ENCODE measurements around the gene PLXND1.

PLXND1 gene

GRCh38 chr3:129577925-129578786 lies 28.3 kb downstream of the PLXND1 start:
- Histone ChIP-seq H3K4me3 (replicated peaks; ENCODE audit: insufficient read depth, low read length) (peak overlapping the region; percentile 11), H3K27ac (replicated peaks) (peak overlapping the region; percentile 95), H3K27me3 (ENCODE audit: insufficient read depth, poor library complexity, severe bottlenecking) (no peaks in the 10 kb centered on the region)
- peak; percentile 77; the same call in 1 of the 2 replicates for TF ChIP-seq POLR2AphosphoS5 (IDR thresholded peaks at IDR 0.05; ENCODE audit: low read depth)
- TF ChIP-seq CTCF (IDR thresholded peaks at IDR 0.05; ENCODE audit: insufficient read depth, low read length) = no peak
- TF ChIP-seq REST (IDR thresholded peaks at IDR 0.05; ENCODE audit: insufficient replicate concordance, low read depth) = no peak
- peak; percentile 99 for TF ChIP-seq SPI1 (IDR thresholded peaks at IDR 0.05; ENCODE audit: borderline replicate concordance, low read depth)
- TF ChIP-seq GABPA (IDR thresholded peaks at IDR 0.05; ENCODE audit: low read depth) = no peak
- DNase-seq (ENCODE audit: low read depth in 1 of 2, low spot score in 1 of 2) = peak; percentile 80 to 92

GRCh38 chr3:129577366-129577765 lies 29.1 kb downstream of the PLXND1 start:
- Histone ChIP-seq H3K27ac (replicated peaks) (peak overlapping the region; percentile 95), H3K27me3 (ENCODE audit: insufficient read depth, poor library complexity, severe bottlenecking) (no peaks in the 10 kb centered on the region), H3K4me3 (replicated peaks; ENCODE audit: insufficient read depth, low read length) (peak overlapping the region; percentile 11; the same call in 1 of the 2 replicates)
- TF ChIP-seq REST (IDR thresholded peaks at IDR 0.05; ENCODE audit: insufficient replicate concordance, low read depth) (no peak), CTCF (IDR thresholded peaks at IDR 0.05; ENCODE audit: insufficient read depth, low read length) (no peak), POLR2AphosphoS5 (IDR thresholded peaks at IDR 0.05; ENCODE audit: low read depth) (no peak), GABPA (IDR thresholded peaks at IDR 0.05; ENCODE audit: low read depth) (no peak)
- DNase-seq (ENCODE audit: low read depth in 1 of 2, low spot score in 1 of 2) = peak; percentile 56 to 63

GRCh38 chr3:129576514-129577352 lies 29.7 kb downstream of the PLXND1 start:
- H3K27ac ChIP-seq (replicated peaks) = peak overlapping the region; percentile 95
- H3K27me3 ChIP-seq (ENCODE audit: insufficient read depth, poor library complexity, severe bottlenecking) = no peaks in the 10 kb centered on the region
- TF ChIP-seq POLR2AphosphoS5 (IDR thresholded peaks at IDR 0.05; ENCODE audit: low read depth) (peak; percentile 86), SPI1 (IDR thresholded peaks at IDR 0.05; ENCODE audit: borderline replicate concordance, low read depth) (no peak)
- DNase-seq (ENCODE audit: low read depth in 1 of 2, low spot score in 1 of 2) = peak; percentile 56 to 89
- no peak overlapping the region; the same call in 1 of the 2 replicates for H3K4me3 ChIP-seq (replicated peaks; ENCODE audit: insufficient read depth, low read length)

- TF ChIP-seq REST (IDR thresholded peaks at IDR 0.05; ENCODE audit: insufficient replicate concordance, low read depth) = no peak
- no peak for TF ChIP-seq POLR2AphosphoS5 (IDR thresholded peaks at IDR 0.05; ENCODE audit: low read depth)
- TF ChIP-seq SPI1 (IDR thresholded peaks at IDR 0.05; ENCODE audit: borderline replicate concordance, low read depth) = no peak
- no peak for TF ChIP-seq GABPA (IDR thresholded peaks at IDR 0.05; ENCODE audit: low read depth)
- no peak for TF ChIP-seq CTCF (IDR thresholded peaks at IDR 0.05; ENCODE audit: insufficient read depth, low read length)
- Histone ChIP-seq H3K4me3 (replicated peaks; ENCODE audit: insufficient read depth, low read length) (no peak overlapping the region), H3K27ac (replicated peaks) (peak overlapping the region; percentile 95; the same call in 1 of the 2 replicates), H3K27me3 (ENCODE audit: insufficient read depth, poor library complexity, severe bottlenecking) (no peaks in the 10 kb centered on the region)
- DNase-seq (ENCODE audit: low read depth in 1 of 2, low spot score in 1 of 2) = no peak
Observed at GRCh38 chr3:129575997-129576384, 30.5 kb downstream of the PLXND1 start.
